Measurements from ENCODE around the gene ANO6.

- TF ChIP-seq CTCF (conservative IDR thresholded peaks at IDR 0.05) (no peak; the same call in 1 of the 2 replicates), EZH2 (IDR thresholded peaks at IDR 0.05; ENCODE audit: low read depth) (no peak)
These were observed 53.5 kb downstream of the ANO6 start for GRCh38 chr12:45269412-45269751.
